HTERT RPE-1 (cell line): ENCODE measurements around the gene SERPINB11.
"Not testable (repeated sequence)": the region's sequence is repeated elsewhere in the genome, so short reads cannot be mapped to it uniquely, and the experiment has no call there.

Experiments
- in situ Hi-C: fragments of 300-500 bp; cut with MboI; formaldehyde crosslinking; loops from 4 replicates; pipeline ENCODE4 v1.14.3; 2020; ENCODE audit warnings: low sequenced_read_pairs

The SERPINB11 gene, protein sequence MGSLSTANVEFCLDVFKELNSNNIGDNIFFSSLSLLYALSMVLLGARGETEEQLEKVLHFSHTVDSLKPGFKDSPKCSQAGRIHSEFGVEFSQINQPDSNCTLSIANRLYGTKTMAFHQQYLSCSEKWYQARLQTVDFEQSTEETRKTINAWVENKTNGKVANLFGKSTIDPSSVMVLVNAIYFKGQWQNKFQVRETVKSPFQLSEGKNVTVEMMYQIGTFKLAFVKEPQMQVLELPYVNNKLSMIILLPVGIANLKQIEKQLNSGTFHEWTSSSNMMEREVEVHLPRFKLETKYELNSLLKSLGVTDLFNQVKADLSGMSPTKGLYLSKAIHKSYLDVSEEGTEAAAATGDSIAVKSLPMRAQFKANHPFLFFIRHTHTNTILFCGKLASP

DNA sequence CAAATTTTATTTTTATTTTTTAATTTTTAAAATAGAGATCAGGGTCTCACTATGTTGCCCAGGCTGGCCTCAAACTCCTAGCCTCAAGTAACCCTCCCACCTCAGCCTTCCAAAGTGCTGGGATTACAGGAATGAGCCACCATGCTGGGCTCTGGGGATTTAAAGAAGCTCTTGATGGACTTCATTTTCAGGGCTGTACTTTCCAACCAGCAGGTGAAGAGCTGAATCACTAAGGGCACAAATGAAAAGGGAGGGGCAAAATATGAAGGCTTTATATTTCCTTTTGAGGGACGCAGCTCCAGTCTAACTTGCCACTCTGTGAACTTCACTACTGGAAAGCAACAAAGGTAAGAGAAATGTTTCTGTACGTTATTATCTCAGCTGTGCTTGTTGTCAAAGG is at the start of gene SERPINB11:
TSS of gene SERPINB11 (plus strand) at position 301 of the 400 bp plus-strand sequence. CDS start 7,234 bp downstream, outside the sequence.
- in situ Hi-C loops = no loop called here

DNA sequence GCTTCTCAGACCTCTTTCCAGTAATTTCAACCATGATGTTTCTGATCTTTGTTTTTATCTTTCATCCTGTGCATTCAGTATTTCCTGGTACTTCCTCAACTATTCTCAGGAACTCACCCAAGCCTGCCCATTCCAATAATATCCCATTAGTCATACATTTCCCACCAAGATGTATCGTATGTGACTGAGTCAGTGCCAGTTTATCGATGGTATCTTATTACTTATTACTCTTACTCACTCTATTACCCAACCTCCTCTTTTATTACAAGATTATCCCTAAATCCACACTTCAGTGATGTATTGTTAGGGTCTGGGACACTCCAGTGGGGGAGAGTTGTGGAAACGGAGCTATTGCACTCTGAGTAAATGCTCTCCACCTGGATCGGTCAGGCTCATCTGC is 43.8 kb upstream of the SERPINB11 start:
- in situ Hi-C loops = not testable (repeated sequence)

DNA sequence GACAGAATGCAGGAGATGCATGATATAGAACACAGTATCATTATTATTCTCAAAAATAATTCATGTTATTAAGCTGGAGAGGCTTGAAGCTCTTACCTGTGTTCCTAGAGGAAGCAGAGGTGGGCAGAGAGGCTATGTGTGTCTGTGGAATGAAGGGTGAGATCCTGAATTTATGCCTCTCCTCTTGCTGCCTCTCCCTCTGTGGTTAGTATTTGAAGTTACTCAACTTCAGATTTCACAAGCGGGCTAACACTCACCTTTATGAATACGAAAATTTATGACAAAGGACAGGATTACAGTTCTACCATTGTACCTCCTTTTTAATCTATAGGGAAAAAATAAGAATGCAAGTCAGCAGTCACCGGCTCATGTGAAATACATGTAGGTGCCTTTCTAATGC is 41.0 kb upstream of the SERPINB11 start, which contains the start of gene SERPINB3:
TSS of gene SERPINB3 (minus strand) at position 144 of the 400 bp plus-strand sequence. CDS start 677 bp downstream, outside the sequence.
- in situ Hi-C loops = not testable (repeated sequence)

GRCh38 chr18:63664571-63664970 is 38.2 kb upstream of the SERPINB11 start:
- in situ Hi-C loops = no loop called here

DNA sequence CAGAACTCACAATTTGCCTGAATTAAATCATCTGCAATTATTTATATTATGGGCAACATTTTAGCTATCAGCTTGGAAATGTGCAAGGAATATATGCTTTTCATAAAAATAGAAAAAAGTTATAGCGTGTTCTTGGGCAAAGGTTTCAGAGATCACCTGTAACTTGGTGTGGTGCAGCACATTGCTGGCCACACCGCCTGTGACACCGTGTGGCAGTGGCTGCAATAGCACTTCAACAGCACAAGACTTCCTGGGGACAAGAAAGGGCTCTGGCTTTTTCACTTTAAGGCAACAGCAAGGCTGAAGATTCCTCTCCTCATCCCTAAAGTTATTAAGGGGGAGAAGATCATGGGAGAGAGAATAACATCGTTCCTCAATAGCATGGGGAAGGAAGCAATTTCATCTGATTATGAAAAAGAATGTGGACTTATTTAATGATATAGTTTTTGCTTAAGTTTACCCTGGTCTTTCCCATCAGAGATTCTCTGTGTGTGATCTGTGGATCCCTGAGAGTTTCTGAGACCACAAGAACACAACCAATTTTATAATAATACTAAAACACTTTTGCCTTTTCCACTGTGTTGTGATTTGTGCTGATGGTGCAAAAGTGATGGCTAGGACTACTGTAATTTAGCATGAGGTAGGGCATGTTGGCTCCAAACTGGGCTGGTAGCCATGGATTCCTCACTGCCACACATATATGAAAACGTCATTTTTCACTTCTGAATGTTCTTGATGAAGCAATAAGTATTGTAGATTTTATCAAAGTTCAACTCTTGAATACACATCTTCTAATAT is 26.0 kb upstream of the SERPINB11 start:
- in situ Hi-C loops = no loop called here

DNA sequence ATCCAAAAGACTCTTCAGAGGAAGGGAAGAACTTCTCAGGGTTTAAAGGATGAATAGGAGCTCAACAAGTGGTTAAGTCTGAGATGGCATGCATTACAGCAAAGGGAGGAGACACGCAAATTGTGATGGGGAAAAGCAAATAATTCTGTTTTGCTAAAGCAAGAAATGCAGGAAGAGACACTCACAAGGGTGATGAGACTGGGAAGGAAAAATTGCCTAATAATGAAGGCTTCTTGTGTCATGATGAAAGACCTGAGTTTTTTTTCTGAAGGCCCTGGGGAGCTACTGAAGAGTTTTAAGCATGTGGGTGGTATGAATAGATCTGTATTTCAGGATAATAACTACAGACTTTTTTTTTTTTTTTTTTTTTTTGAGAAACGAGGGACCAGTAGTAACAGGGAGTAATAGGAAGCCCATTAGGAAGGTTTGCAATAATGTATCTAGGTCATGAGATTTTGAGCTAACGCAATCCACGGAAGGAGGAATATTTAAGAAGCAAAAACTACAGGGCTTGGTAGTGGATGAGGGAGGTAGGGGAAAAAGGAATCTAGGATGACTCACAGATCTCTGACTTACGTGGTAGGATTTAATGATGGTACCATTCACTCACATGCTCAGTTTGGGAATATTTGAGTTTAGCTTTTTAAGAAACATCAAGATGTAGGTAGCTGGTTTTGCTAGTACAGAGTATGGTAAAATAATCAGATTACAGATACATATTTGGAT is 25.1 kb upstream of the SERPINB11 start:
- in situ Hi-C loops = no loop called here

GRCh38 chr18:63679820-63680606 is 22.7 kb upstream of the SERPINB11 start:
- in situ Hi-C loops = no loop called here

GRCh38 chr18:63681449-63682340 is 21.1 kb upstream of the SERPINB11 start:
- in situ Hi-C loops = no loop called here

DNA sequence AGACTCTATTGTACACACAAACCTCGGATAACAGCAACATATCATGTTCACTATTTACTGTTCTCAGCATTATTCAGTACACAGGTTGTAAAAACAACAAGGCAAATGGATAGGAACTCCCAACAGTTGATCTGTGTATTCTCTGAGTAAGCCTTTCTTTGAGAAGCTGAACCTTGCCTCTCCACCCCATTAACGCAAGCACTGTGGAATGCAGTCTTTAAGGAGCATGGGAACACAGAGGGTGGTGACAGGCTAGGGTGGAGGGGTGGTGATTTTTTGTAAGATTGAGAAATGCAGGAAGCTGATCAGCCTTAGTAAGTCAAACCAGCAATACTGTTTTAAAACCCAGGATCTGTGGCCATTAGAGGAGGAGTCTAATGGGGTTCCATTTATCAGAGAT is 19.6 kb upstream of the SERPINB11 start:
- in situ Hi-C loops = no loop called here

GRCh38 chr18:63683890-63684289 is 18.9 kb upstream of the SERPINB11 start:
- in situ Hi-C loops = no loop called here

- in situ Hi-C loops = no loop called here
These were observed 18.0 kb upstream of the SERPINB11 start for GRCh38 chr18:63684718-63685117.

DNA sequence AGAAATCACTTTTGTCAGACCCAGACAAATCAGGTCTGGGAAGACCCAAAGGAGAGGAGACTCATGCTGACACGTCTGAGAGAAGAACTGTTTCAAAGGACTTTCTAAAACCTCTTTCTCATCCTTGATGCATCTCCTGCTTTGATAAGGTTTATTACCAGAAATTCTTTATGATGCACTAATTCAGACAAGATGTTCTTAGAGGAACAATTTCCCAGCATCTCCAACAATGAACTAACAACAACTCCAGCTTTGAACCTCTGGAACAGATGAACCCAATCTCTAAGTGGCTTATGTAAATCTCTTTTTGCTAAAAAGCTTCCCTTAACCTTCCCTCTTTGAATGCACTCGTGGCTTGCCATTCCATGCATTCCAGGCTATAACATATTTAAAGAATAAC is 15.9 kb upstream of the SERPINB11 start:
- in situ Hi-C loops = no loop called here

GRCh38 chr18:63689064-63689463 is 13.7 kb upstream of the SERPINB11 start:
- in situ Hi-C loops = no loop called here

- in situ Hi-C loops = no loop called here
These were observed 5.6 kb upstream of the SERPINB11 start for GRCh38 chr18:63697097-63697660.

DNA sequence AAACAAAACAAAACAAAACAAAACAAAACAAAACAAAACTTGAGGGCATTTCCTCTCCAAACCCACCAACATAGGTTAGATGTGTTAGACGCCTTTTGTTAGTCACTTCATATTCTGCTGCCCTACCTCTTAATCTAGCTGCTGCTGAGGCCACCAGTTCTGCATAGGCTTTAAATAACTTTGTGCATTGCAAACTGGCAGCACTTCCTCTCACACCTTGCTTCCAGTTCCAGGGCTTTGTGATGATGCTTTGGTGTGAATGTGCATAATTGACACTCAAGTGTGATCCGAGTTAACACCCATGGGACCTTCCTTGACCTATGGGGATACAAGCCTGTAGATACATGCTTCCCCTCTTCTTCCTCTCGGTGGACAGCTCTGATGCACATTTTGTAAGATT is 2.3 kb upstream of the SERPINB11 start:
- in situ Hi-C loops = no loop called here

DNA sequence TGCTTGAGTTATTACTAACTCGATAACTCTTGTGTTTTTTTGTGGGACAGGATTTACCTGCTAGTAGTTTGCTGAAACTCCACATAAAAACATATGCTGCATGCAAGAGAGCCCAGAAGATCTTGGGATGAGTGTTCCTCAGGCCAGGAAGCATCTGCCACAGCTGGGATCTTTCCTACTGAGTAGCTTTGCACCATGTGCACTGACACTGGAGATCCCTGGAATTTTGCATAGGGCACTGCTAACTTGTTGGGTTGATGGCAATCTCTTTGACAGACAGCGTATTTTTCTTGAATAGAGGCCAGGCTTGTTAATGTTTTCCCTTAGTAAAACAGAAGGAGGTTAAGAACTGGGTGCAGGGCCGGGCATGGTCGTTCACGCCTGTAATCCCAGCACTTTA is 808 bp upstream of the SERPINB11 start:
- in situ Hi-C loops = no loop called here

DNA sequence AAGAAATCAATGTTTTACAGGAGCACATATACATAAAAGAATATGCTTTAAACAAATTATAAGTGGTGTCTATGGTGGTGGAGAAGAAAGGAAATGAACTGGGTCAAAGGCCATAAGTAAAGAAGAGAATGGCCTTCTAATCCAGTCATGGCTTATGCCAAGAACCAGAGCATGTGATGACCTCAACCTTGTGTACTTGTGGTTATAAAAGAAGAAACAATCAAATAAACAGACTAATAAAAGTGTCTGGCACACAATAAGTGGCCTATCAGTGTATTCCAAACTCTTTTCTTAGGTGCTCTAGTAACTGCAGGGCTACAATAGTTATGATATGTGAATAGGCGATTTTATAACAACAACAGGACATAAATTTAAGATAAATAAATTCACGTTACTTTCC is 2.6 kb downstream of the SERPINB11 start:
- in situ Hi-C loops = no loop called here

GRCh38 chr18:63707816-63708215 is 5.1 kb downstream of the SERPINB11 start:
- in situ Hi-C loops = no loop called here

DNA sequence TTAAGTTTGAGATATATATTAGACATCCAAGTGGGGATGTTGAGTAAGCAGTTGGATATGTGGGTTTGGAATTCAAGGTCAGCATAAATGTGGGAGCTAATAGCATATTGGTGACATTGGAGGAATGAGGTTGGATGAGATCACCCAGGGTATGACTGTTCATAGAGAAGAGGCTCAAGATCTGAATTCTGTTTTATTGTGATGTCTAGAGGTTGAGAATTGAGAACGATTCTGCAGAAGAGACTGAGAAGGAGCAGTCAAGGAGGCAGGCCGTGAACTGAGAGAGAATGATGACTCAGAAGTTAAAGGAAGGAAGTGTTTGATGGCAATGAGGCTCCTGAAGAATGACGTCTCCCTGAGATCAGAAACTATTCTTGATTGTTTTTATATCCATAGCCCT is 5.9 kb downstream of the SERPINB11 start:
- in situ Hi-C loops = no loop called here
